NCI-H69 (cell line): ENCODE data around the gene ABCC4.

ENCODE experiments used
- DNase-seq: peaks from one replicate; lab custom pipeline; 2025; lab: John Stamatoyannopoulos, UW

ABCC4 gene

GRCh38 chr13:95301183-95301967 lies at the start of gene ABCC4:
Gene ABCC4, minus strand, starts transcription at chr13:95301451. Its CDS starts 137 bp downstream, at chr13:95301314.
- peak; percentile 77 for DNase-seq

GRCh38 chr13:95349267-95349666 lies 48.0 kb upstream of the ABCC4 start:
- no peak for DNase-seq

- DNase-seq = no peak
Observed at GRCh38 chr13:95343944-95344343, 42.7 kb upstream of the ABCC4 start.

GRCh38 chr13:95341441-95341840 lies 40.2 kb upstream of the ABCC4 start:
- no peak for DNase-seq

GRCh38 chr13:95338905-95339304 lies 37.7 kb upstream of the ABCC4 start:
- no peak for DNase-seq

- no peak for DNase-seq
Observed at GRCh38 chr13:95337597-95337996, 36.3 kb upstream of the ABCC4 start.

GRCh38 chr13:95335667-95336066 lies 34.4 kb upstream of the ABCC4 start:
- no peak for DNase-seq

GRCh38 chr13:95328386-95328785 lies 27.1 kb upstream of the ABCC4 start:
- no peak for DNase-seq

GRCh38 chr13:95327190-95327589 lies 25.9 kb upstream of the ABCC4 start:
- DNase-seq = no peak

GRCh38 chr13:95326695-95327094 lies 25.4 kb upstream of the ABCC4 start:
- no peak for DNase-seq

GRCh38 chr13:95325485-95325884 lies 24.2 kb upstream of the ABCC4 start:
- DNase-seq = no peak

GRCh38 chr13:95323930-95324662 lies 22.8 kb upstream of the ABCC4 start:
- DNase-seq = peak; percentile 9

- no peak for DNase-seq
Observed at GRCh38 chr13:95319551-95320274, 18.5 kb upstream of the ABCC4 start.

- DNase-seq = no peak
Observed at GRCh38 chr13:95317039-95317989, 16.1 kb upstream of the ABCC4 start.

- DNase-seq = no peak
Observed at GRCh38 chr13:95315752-95316151, 14.5 kb upstream of the ABCC4 start.

GRCh38 chr13:95307507-95307906 lies 6.3 kb upstream of the ABCC4 start:
- no peak for DNase-seq

- no peak for DNase-seq
Observed at GRCh38 chr13:95304453-95304852, 3.2 kb upstream of the ABCC4 start.

GRCh38 chr13:95301968-95302393 lies 730 bp upstream of the ABCC4 start:
- no peak for DNase-seq

GRCh38 chr13:95300625-95301182 lies 547 bp downstream of the ABCC4 start:
- DNase-seq = peak; percentile 56

GRCh38 chr13:95298971-95299621 lies 2.2 kb downstream of the ABCC4 start:
- DNase-seq = no peak
